ENCODE data around the gene TMEM154. TPM values are rescaled to one million over a fixed set of nuclear protein-coding genes. Genes with fewer than 3 reads are reported as not detected.

Gene TMEM154
- polyA plus RNA-seq, 1 donor (not counting 4 experiments of a cell fraction or from before 2014, with no cell fraction given) = 106 TPM

- Histone ChIP-seq H3K9ac (ENCODE audit: control insufficient read depth, extremely low read depth, insufficient read depth, low read length) (no peak overlapping the region), H3K36me3 (ENCODE audit: control insufficient read depth in 2 of 2, extremely low read depth in 1 of 2, insufficient read depth in 2 of 2, low read length in 2 of 2) (peaks cover 32 to 34% of the 10 kb centered on the region in 2 experiments), H3K27me3 (ENCODE audit: control insufficient read depth, extremely low read depth, insufficient read depth, low read length) (no peaks in the 10 kb centered on the region), H2AFZ (ENCODE audit: control insufficient read depth, low read length) (no peak overlapping the region), H3K4me2 (ENCODE audit: control insufficient read depth, extremely low read depth, insufficient read depth, low read depth, low read length) (no peak overlapping the region), H3K9me1 (ENCODE audit: control insufficient read depth, extremely low read depth, insufficient read depth, low read length) (no peaks in the 10 kb centered on the region), H3K4me3 (ENCODE audit: control insufficient read depth in 2 of 3, extremely low read depth in 1 of 3, insufficient read depth in 2 of 3, low read depth in 1 of 3, low read length in 3 of 3) (no peak overlapping the region), H3K79me2 (ENCODE audit: control insufficient read depth, insufficient read depth, low read length) (no peaks in the 10 kb centered on the region), H4K20me1 (ENCODE audit: control insufficient read depth, extremely low read depth, insufficient read depth, low read length) (no peaks in the 10 kb centered on the region), H3K27ac (ENCODE audit: control insufficient read depth, insufficient read depth, low read length) (no peak overlapping the region), H3K9me3 (ENCODE audit: control insufficient read depth, low read depth, low read length) (no peaks in the 10 kb centered on the region), H3K4me1 (ENCODE audit: control insufficient read depth, extremely low read depth, insufficient read depth, low read length) (peaks cover 2% of the 10 kb centered on the region)
- no peak for DNase-seq (ENCODE audit: low read depth, low spot score)
- FAIRE-seq = no peak
- dilution Hi-C loops (cut with MboI; ENCODE audit: extremely low pct_ligation_motif_present, low sequenced_read_pairs) = no loop called here
- TF ChIP-seq EZH2 (IDR thresholded peaks at IDR 0.05; ENCODE audit: low read length) = no peak
- TF ChIP-seq CTCF (optimal IDR thresholded peaks at IDR 0.05 in 1 of 3, IDR thresholded peaks at IDR 0.05 in 1 of 3, conservative IDR thresholded peaks at IDR 0.05 in 1 of 3; ENCODE audit: extremely low read depth in 1 of 3, insufficient read depth in 2 of 3, low read length in 3 of 3) = no peak
Observed at GRCh38 chr4:152628128-152628527, 51.7 kb downstream of the TMEM154 start.

DNA sequence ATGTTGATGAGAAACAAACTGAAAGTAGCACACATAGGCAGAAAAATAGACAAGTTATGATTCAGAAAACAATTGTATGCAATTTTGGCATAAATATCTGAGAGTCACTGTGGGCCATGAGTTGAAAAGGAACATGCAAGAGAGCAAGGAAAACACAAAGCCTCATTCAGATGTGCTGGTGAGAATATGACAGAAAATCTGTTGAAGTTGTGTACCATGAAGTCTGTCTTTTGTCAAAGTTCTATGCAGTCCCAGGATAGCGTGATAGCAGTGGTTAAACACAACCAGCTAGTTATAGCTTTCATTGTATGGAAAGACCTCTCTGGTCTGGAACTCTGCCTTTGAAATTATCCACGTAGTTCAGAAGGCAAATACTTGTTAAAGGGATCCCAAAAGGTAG, 53.0 kb downstream of the TMEM154 start:
- Histone ChIP-seq H3K9me1 (ENCODE audit: control insufficient read depth, extremely low read depth, insufficient read depth, low read length) (no peaks in the 10 kb centered on the region), H3K9ac (ENCODE audit: control insufficient read depth, extremely low read depth, insufficient read depth, low read length) (no peak overlapping the region), H3K4me2 (ENCODE audit: control insufficient read depth, extremely low read depth, insufficient read depth, low read depth, low read length) (no peak overlapping the region), H4K20me1 (ENCODE audit: control insufficient read depth, extremely low read depth, insufficient read depth, low read length) (no peaks in the 10 kb centered on the region), H3K79me2 (ENCODE audit: control insufficient read depth, insufficient read depth, low read length) (no peaks in the 10 kb centered on the region), H3K27me3 (ENCODE audit: control insufficient read depth, extremely low read depth, insufficient read depth, low read length) (no peaks in the 10 kb centered on the region), H2AFZ (ENCODE audit: control insufficient read depth, low read length) (no peak overlapping the region), H3K36me3 (ENCODE audit: control insufficient read depth in 2 of 2, extremely low read depth in 1 of 2, insufficient read depth in 2 of 2, low read length in 2 of 2) (peaks cover 22 to 30% of the 10 kb centered on the region in 2 experiments), H3K4me1 (ENCODE audit: control insufficient read depth, extremely low read depth, insufficient read depth, low read length) (no peaks in the 10 kb centered on the region), H3K9me3 (ENCODE audit: control insufficient read depth, low read depth, low read length) (no peaks in the 10 kb centered on the region), H3K27ac (ENCODE audit: control insufficient read depth, insufficient read depth, low read length) (no peak overlapping the region), H3K4me3 (ENCODE audit: control insufficient read depth in 2 of 3, extremely low read depth in 1 of 3, insufficient read depth in 2 of 3, low read depth in 1 of 3, low read length in 3 of 3) (no peak overlapping the region)
- dilution Hi-C loops (cut with MboI; ENCODE audit: extremely low pct_ligation_motif_present, low sequenced_read_pairs) = no loop called here
- DNase-seq (ENCODE audit: low read depth, low spot score) = no peak
- peak; percentile 48 for FAIRE-seq
- TF ChIP-seq CTCF (optimal IDR thresholded peaks at IDR 0.05 in 1 of 3, IDR thresholded peaks at IDR 0.05 in 1 of 3, conservative IDR thresholded peaks at IDR 0.05 in 1 of 3; ENCODE audit: extremely low read depth in 1 of 3, insufficient read depth in 2 of 3, low read length in 3 of 3) = no peak
- no peak for TF ChIP-seq EZH2 (IDR thresholded peaks at IDR 0.05; ENCODE audit: low read length)
